Heart left ventricle (tissue), 13 donors: ENCODE results near the gene HMX1.

Experiments used
- POLR2A ChIP-seq, 2 donors: fragments of 450-650 bp; IDR thresholded peaks; one replicate each; pipeline ENCODE4 v1.6.1; 2017; ENCODE audit warnings: antibody characterized with exemption in 2 of 2, mild to moderate bottlenecking in 2 of 2, moderate library complexity in 2 of 2
- TF ChIP-seq, protein P1 (sequence below), 12 donors: fragments of 200-600 bp; sonication (generic) in 4 of 12; IDR thresholded peaks; one replicate each; pipeline versions ENCODE4 v1.5.0 to v1.8.0; 2018 to 2022; ENCODE audit warnings: antibody characterized with exemption in 12 of 12, mild to moderate bottlenecking in 5 of 12
- donor health status: ischemic (EF 13 %, LVEDD 7.1; RV severe dilation, severe dysfunction).
- donor health status: DM: no; HTN: yes; CAD: no.
- donor health status: DM: no; HTN: no; CAD: no.
- donor health status: ischemic (EF 25% LVEDD 6.9; RV normal size, moderate dysfunction).
- donor health status: ischemic (EF 25% LVEDD 5.7; RV mildly dilated, moderate dysfunction).
- donor health status: ischemic (EF 35%, LVEDD 5.7; RV mildly dilated, moderate dysfunction).
- donor health status: nonischemic (EF 11% LVEDD 7.7; RV severe dilation, severe dysfunction).
- donor health status: DM: yes; HTN: yes; CAD: no.
- donor health status: PGD.
- donor health status: ischemic (EF 29% LVEDD 5.4; RV normal size, mild dysfunction).
- donor health status: nonischemic (EF 23%, LVEDD 6.1; RV moderate dilation, normal function).

DNA sequence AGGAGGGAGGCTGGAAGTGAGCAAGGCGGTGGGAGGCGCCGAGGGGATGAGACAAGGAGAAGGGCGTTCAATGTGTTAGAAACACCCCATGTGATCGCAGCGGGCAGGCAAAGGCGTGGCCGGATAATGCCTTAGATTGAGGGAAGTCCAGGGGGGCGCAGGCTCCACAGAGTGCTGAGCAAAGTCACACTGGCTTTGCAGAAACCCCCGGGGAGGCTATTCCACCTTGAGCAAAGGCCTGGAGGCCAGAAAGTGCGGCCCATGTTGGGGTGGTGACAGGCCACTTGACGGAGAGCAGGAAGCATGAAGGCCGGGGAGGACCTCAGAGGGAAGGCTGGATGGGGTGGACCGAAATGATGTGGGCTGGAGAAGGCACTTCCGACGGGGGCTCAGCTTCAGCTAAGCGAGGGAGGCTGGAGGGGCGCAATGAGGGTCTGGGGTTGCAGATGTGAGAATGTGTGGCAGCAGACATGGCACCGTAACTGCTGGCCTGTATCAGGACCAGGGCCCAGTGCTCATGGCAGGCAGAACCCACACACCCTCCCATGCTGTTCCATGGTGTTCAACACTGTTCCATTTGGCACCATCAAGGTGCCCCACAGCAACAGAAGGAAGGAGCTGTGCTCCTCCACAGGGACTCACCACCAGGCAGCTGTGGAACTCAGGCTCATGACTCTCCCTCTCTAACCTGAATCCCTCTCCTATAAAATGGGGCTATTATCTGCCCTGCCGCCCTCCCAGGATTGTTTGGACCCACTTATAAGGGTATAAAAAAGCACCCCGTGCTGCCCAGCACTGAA lies 50.3 kb downstream of the HMX1 start:
- TF ChIP-seq, protein P1, sequence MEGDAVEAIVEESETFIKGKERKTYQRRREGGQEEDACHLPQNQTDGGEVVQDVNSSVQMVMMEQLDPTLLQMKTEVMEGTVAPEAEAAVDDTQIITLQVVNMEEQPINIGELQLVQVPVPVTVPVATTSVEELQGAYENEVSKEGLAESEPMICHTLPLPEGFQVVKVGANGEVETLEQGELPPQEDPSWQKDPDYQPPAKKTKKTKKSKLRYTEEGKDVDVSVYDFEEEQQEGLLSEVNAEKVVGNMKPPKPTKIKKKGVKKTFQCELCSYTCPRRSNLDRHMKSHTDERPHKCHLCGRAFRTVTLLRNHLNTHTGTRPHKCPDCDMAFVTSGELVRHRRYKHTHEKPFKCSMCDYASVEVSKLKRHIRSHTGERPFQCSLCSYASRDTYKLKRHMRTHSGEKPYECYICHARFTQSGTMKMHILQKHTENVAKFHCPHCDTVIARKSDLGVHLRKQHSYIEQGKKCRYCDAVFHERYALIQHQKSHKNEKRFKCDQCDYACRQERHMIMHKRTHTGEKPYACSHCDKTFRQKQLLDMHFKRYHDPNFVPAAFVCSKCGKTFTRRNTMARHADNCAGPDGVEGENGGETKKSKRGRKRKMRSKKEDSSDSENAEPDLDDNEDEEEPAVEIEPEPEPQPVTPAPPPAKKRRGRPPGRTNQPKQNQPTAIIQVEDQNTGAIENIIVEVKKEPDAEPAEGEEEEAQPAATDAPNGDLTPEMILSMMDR (IDR thresholded peaks at IDR 0.05) = no peak
- TF ChIP-seq POLR2A (IDR thresholded peaks at IDR 0.05) = no peak
